K562 (cell line): Measurements from ENCODE around the gene HDAC5. TPM values are rescaled to one million over a fixed set of nuclear protein-coding genes. Genes with fewer than 3 reads are reported as not detected.
A peak's percentile ranks its signal among the peaks of the same experiment; 100 is the strongest.

Experiments
- CREB1 ChIP-seq, 2 experiments: sonication (generic) in 1 of 2; formaldehyde crosslinking in 1 of 2; IDR thresholded peaks; 2 replicates each; pipeline versions ENCODE4 v1.6.1 to v1.8.0; 2012 to 2022; ENCODE audit warnings: inconsistent platforms in 1 of 2, mild to moderate bottlenecking in 1 of 2, missing genetic modification reagents in 1 of 2, moderate library complexity in 1 of 2
- CTBP1 ChIP-seq: fragments of 450-650 bp; IDR thresholded peaks from 2 replicates; pipeline ENCODE4 v1.6.1; 2016; ENCODE audit warnings: borderline replicate concordance
- CXXC5 ChIP-seq: fragments of 250-450 bp; sonication (Bioruptor Pico); IDR thresholded peaks from 2 replicates; pipeline ENCODE4 v1.8.0; 2022; ENCODE audit warnings: inconsistent platforms, mild to moderate bottlenecking, moderate library complexity
- DACH1 ChIP-seq: fragments of 450-650 bp; IDR thresholded peaks from 2 replicates; pipeline ENCODE4 v1.6.1; 2018; ENCODE audit not compliant: partially characterized antibody
- EHMT2 ChIP-seq: fragments of 450-650 bp; IDR thresholded peaks from 2 replicates; pipeline ENCODE4 v1.6.1; 2018; ENCODE audit warnings: antibody characterized with exemption
- MED1 ChIP-seq: sonication (generic); formaldehyde crosslinking; IDR thresholded peaks from 2 replicates; pipeline ENCODE4 v1.8.1; 2023; ENCODE audit warnings: missing genetic modification reagents, borderline replicate concordance
- NCOA1 ChIP-seq: fragments of 450-650 bp; IDR thresholded peaks from 2 replicates; pipeline ENCODE4 v1.6.1; 2016; ENCODE audit warnings: low read depth
- NCOR1 ChIP-seq: fragments of 450-650 bp; IDR thresholded peaks from 2 replicates; pipeline ENCODE4 v1.6.1; 2016; ENCODE audit warnings: mild to moderate bottlenecking, moderate library complexity
- POLR2H ChIP-seq: IDR thresholded peaks from 2 replicates; pipeline ENCODE4 v1.6.1; 2016; ENCODE audit warnings: missing genetic modification characterization, low read depth, mild to moderate bottlenecking, control low read depth, missing compliant biosample characterization, moderate library complexity
- SIN3A ChIP-seq, 2 experiments: fragments of 150-350 bp in 1 of 2; IDR thresholded peaks; 2 replicates each; pipeline ENCODE4 v1.6.1; 2011 to 2016; ENCODE audit warnings: borderline replicate concordance in 2 of 2, low read depth in 2 of 2, low read length in 2 of 2, mild to moderate bottlenecking in 2 of 2, moderate library complexity in 2 of 2; ENCODE audit not compliant: control insufficient read depth in 1 of 2
- SMC3 ChIP-seq: conservative IDR thresholded peaks from 2 replicates; pipeline ENCODE4 v1.6.1; 2011; ENCODE audit warnings: low read depth, low read length, improper control_type of control experiment; ENCODE audit not compliant: insufficient read depth
- SREBF1 ChIP-seq: fragments of 150-350 bp; IDR thresholded peaks from 2 replicates; pipeline ENCODE4 v1.6.1; 2014; ENCODE audit warnings: antibody characterized with exemption, low read depth, low read length, borderline replicate concordance
- TEAD1 ChIP-seq, 2 experiments: fragments of 450-650 bp in 1 of 2; sonication (generic) in 1 of 2; formaldehyde crosslinking; IDR thresholded peaks; 2 replicates each; pipeline versions ENCODE4 v1.4.0 to v1.8.0; 2020 to 2022; ENCODE audit warnings: mild to moderate bottlenecking in 2 of 2, missing genetic modification reagents in 1 of 2
- TOE1 ChIP-seq, 2 experiments: fragments of 450-650 bp in 1 of 2; sonication (generic) in 1 of 2; formaldehyde crosslinking in 1 of 2; IDR thresholded peaks; 2 replicates each; pipeline versions ENCODE4 v1.7.1 to v1.8.0; 2016 to 2022; ENCODE audit warnings: borderline replicate concordance in 2 of 2, mild to moderate bottlenecking in 2 of 2, antibody characterized with exemption in 1 of 2, inconsistent platforms in 1 of 2, low read depth in 1 of 2, missing genetic modification reagents in 1 of 2, moderate library complexity in 1 of 2
- ZNF24 ChIP-seq: fragments of 450-650 bp; IDR thresholded peaks from 2 replicates; pipeline ENCODE4 v1.6.1; 2016
- ZNF311 ChIP-seq: fragments of 250-450 bp; sonication (Bioruptor Pico); IDR thresholded peaks from 2 replicates; pipeline ENCODE4 v1.4.0; 2020; ENCODE audit warnings: mild to moderate bottlenecking, moderate library complexity
- ZNF41 ChIP-seq: fragments of 250-450 bp; sonication (Bioruptor Pico); conservative IDR thresholded peaks from 2 replicates; pipeline ENCODE4 v1.4.0; 2020; ENCODE audit warnings: mild to moderate bottlenecking
- polyA plus RNA-seq, 8 experiments: library from polyadenylated mRNA; depleted of rRNA in 4 of 8; stranded (reverse) in 5 of 8; unstranded in 3 of 8; fragments of >200 nt; fragmentation: Nextera tagmentation in 2 of 8; fragmentation: Illumina TruSeq in 1 of 8; extraction: Ambion mirVana in 2 of 8; extraction: Trizol in 1 of 8; gene quantifications; 2 replicates each; pipeline versions ENCODE4 v1.2.1 to v1.2.3, GENCODE V29; 2011 to 2014; ENCODE audit warnings: inconsistent platforms in 1 of 8, missing spikeins in 1 of 8
- total RNA-seq, 7 experiments: library from RNA; depleted of rRNA in 6 of 7; stranded (reverse); fragments of >200 nt in 6 of 7; fragmentation: Illumina TruSeq in 2 of 7; extraction: Trizol in 2 of 7; gene quantifications; 2 replicates each; pipeline versions ENCODE4 v1.2.1 to v1.2.3, GENCODE V29; 2011 to 2021; ENCODE audit warnings: low replicate concordance in 1 of 7
- TF ChIP-seq, protein P1 (sequence below): fragments of 450-650 bp; IDR thresholded peaks from 2 replicates; pipeline ENCODE4 v1.6.1; 2016; ENCODE audit warnings: borderline replicate concordance
- TF ChIP-seq, protein P2 (sequence below): sonication (generic); formaldehyde crosslinking; IDR thresholded peaks from 2 replicates; pipeline ENCODE4 v1.8.1; 2023; ENCODE audit warnings: mild to moderate bottlenecking, missing genetic modification reagents
- TF ChIP-seq, protein P3 (sequence below): fragments of 150-350 bp; conservative IDR thresholded peaks from 2 replicates; pipeline ENCODE4 v1.6.1; 2014; ENCODE audit warnings: low read length

HDAC5 gene
- total and polyA plus RNA-seq, 9 of the 15 experiments (the other 6 are each of a cell fraction or from before 2014, with no cell fraction given): 0.45 to 26.2 (median 16.4) TPM

DNA sequence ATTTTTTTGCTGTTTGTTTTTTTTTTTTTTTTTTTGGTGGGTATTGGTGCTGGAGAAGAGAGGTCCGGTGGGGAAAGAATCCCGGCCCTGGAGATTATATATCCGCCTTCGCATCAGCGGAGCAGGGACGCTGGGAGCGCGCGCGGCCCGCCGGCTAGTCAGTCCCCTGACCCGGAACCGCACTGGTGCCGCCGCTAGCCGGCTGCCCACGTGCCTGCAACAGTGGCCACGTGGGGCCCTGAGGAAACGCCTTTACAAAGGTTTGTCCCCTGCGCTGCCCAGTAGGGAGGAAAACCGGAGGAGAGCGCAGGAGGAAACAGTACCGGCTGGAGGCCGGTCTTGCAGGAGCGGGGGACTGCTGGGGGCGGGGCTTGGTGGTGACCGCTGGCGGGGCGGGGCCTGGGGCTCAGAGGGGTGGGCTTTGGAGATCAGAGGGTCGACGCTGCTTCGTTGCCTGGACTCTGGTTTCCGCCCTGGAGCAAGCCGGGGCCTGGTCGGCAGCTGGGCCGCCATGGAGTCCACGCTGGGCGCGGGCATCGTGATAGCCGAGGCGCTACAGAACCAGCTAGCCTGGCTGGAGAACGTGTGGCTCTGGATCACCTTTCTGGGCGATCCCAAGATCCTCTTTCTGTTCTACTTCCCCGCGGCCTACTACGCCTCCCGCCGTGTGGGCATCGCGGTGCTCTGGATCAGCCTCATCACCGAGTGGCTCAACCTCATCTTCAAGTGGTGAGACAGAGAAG is 52.8 kb downstream of the HDAC5 start, which contains the start of gene G6PC3 (continued):
- TF ChIP-seq, protein P1, sequence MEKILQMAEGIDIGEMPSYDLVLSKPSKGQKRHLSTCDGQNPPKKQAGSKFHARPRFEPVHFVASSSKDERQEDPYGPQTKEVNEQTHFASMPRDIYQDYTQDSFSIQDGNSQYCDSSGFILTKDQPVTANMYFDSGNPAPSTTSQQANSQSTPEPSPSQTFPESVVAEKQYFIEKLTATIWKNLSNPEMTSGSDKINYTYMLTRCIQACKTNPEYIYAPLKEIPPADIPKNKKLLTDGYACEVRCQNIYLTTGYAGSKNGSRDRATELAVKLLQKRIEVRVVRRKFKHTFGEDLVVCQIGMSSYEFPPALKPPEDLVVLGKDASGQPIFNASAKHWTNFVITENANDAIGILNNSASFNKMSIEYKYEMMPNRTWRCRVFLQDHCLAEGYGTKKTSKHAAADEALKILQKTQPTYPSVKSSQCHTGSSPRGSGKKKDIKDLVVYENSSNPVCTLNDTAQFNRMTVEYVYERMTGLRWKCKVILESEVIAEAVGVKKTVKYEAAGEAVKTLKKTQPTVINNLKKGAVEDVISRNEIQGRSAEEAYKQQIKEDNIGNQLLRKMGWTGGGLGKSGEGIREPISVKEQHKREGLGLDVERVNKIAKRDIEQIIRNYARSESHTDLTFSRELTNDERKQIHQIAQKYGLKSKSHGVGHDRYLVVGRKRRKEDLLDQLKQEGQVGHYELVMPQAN: peak; percentile 99
- TF ChIP-seq NCOR1 (peak; percentile 56; the same call in 1 of the 2 replicates), TEAD1 (CRISPR knock-in tag; IDR thresholded peaks at IDR 0.05) (peak in 1 of 2 experiments; percentile 77; a peak in 1 of 4 replicates), NCOA1 (peak; percentile 31), CREB1 (IDR thresholded peaks at IDR 0.05) (peak; percentile 36), CREB1 (CRISPR knock-in tag; IDR thresholded peaks at IDR 0.05) (peak; percentile 59; the same call in 1 of the 2 replicates), SIN3A (IDR thresholded peaks at IDR 0.05; ENCODE audit: borderline replicate concordance in 2 of 2, control insufficient read depth in 1 of 2, low read depth in 2 of 2, low read length in 2 of 2) (peak; percentile 98 to 100), ZNF24 (peak; percentile 35; the same call in 1 of the 2 replicates), POLR2H (tag) (peak; percentile 64; the same call in 1 of the 2 replicates), SMC3 (0 out of 2 replicates have a peak, but pooled peaks have one; percentile 10), CXXC5 (CRISPR knock-in tag) (peak; percentile 96), CTBP1 (no peak; the same call in 1 of the 2 replicates), MED1 (CRISPR knock-in tag) (no peak), ZNF311 (no peak), ZNF41 (CRISPR knock-in tag) (no peak), EHMT2 (no peak), TOE1 (IDR thresholded peaks at IDR 0.05; ENCODE audit: borderline replicate concordance) (peak; percentile 87; the same call in 1 of the 2 replicates), TOE1 (CRISPR knock-in tag; IDR thresholded peaks at IDR 0.05; ENCODE audit: borderline replicate concordance, low read depth) (no peak), DACH1 (no peak), SREBF1 (0 out of 2 replicates have a peak, but pooled peaks have one; percentile 36)
- TF ChIP-seq, protein P2, sequence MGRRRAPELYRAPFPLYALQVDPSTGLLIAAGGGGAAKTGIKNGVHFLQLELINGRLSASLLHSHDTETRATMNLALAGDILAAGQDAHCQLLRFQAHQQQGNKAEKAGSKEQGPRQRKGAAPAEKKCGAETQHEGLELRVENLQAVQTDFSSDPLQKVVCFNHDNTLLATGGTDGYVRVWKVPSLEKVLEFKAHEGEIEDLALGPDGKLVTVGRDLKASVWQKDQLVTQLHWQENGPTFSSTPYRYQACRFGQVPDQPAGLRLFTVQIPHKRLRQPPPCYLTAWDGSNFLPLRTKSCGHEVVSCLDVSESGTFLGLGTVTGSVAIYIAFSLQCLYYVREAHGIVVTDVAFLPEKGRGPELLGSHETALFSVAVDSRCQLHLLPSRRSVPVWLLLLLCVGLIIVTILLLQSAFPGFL (CRISPR knock-in tag): no peak
- TF ChIP-seq, protein P3, sequence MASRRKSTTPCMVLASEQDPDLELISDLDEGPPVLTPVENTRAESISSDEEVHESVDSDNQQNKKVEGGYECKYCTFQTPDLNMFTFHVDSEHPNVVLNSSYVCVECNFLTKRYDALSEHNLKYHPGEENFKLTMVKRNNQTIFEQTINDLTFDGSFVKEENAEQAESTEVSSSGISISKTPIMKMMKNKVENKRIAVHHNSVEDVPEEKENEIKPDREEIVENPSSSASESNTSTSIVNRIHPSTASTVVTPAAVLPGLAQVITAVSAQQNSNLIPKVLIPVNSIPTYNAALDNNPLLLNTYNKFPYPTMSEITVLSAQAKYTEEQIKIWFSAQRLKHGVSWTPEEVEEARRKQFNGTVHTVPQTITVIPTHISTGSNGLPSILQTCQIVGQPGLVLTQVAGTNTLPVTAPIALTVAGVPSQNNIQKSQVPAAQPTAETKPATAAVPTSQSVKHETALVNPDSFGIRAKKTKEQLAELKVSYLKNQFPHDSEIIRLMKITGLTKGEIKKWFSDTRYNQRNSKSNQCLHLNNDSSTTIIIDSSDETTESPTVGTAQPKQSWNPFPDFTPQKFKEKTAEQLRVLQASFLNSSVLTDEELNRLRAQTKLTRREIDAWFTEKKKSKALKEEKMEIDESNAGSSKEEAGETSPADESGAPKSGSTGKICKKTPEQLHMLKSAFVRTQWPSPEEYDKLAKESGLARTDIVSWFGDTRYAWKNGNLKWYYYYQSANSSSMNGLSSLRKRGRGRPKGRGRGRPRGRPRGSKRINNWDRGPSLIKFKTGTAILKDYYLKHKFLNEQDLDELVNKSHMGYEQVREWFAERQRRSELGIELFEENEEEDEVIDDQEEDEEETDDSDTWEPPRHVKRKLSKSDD: no peak
